GM11168 (cell line): ENCODE results near the gene GYS2.

Source experiments
- in situ Hi-C: fragments of 300-500 bp; cut with MboI; formaldehyde crosslinking; loops from one replicate; pipeline ENCODE4 v1.12.0; 2022; ENCODE audit warnings: low sequenced_read_pairs; ENCODE audit not compliant: unreplicated experiment

GYS2 gene

DNA sequence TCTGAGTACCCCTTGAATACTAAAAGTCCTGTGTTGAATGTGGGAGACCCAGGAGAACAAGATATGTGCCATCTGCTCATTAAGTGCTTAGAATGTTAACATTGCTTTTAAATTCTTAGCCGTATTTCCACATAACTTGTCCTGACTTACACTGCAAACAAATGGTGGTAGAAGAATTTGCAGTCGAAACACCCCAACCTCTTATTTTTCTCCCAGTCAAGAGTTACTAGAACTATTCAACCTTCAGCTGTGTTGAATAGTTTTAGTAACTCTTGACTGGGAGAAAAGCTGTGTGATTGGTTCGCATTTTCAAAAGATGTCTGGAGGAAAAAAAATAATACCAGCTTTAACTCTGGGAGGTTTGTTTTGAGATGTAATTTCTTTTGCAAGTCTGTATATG is 86.2 kb downstream of the GYS2 start:
- in situ Hi-C loops = no loop called here

GRCh38 chr12:21516281-21516680 is 88.4 kb downstream of the GYS2 start:
- in situ Hi-C loops = no loop called here

DNA sequence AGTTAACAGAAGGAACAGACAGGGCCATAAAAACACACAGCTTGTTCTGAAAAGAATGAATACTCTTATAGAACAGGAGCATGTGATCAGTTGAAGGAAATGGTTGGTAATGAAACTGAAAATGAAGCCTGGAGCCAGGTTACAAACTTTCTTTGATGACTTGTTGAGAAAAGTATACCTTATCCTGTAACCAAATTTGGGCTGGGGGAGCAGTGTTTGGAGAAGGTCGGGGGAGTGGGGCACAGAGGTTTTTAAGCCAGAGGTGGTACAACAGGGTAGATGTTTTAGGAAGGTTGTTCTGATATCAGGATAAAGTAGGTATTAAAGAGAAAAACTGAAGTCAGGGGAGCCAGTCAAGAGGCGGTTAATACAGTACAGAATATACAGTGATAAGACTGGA is 94.9 kb downstream of the GYS2 start:
- in situ Hi-C loops = no loop called here

GRCh38 chr12:21507849-21508248 is 96.8 kb downstream of the GYS2 start:
- in situ Hi-C loops = no loop called here

DNA sequence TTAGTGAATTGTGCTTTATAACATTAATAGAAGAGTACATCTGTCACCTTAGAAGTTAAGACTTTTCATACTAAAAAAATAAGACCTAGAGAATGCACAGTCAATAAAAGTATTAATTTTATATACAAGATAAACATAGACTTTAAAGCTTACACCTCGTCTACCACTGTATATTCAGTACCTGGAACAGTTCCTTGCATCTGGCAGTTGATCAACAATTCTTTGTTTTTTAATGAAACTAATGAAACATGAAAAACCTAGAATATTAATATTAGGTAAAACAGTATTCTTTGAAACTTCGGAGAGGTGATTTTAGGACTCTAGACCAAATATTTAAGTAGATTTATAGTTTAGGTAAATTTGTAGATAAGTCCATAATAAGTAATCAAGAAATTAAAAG is 98.8 kb downstream of the GYS2 start:
- in situ Hi-C loops = no loop called here

GRCh38 chr12:21502872-21503271 is 101.8 kb downstream of the GYS2 start:
- in situ Hi-C loops = no loop called here

DNA sequence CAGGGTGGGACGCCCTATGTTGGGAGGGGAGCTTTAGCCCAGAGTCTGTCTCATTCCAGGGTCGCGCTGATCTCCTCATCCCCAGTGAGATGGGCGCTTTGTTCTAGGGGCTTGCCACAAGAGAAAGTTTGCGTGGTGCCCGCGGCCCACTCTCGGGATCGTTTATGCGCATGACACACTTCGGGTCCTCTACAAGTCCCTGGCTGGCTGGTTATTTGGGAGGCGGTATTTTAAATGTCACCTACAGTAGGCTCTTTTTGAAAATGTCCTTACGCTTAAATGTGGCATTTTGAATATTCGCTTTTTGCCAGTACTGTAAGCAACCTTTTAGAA is 102.5 kb downstream of the GYS2 start:
- in situ Hi-C loops = no loop called here

- in situ Hi-C loops = no loop called here
Observed at GRCh38 chr12:21501258-21502163, 103.1 kb downstream of the GYS2 start, which contains the start of the genes GOLT1B and RECQL. Gene GOLT1B (plus strand): TSS chr12:21501789. CDS start chr12:21501924, 135 bp downstream. Gene RECQL (minus strand): TSS chr12:21501635. CDS start chr12:21499570, 2,065 bp downstream.

- in situ Hi-C loops = no loop called here
Observed at GRCh38 chr12:21500786-21501257, 103.8 kb downstream of the GYS2 start.

GRCh38 chr12:21499765-21500164 is 104.9 kb downstream of the GYS2 start:
- in situ Hi-C loops = no loop called here
